ENCODE measurements around the gene SWAP70.
"Not testable (repeated sequence)": the region's sequence is repeated elsewhere in the genome, so short reads cannot be mapped to it uniquely, and the experiment has no call there.

Gene SWAP70

GRCh38 chr11:9726321-9727022 lies 62.6 kb downstream of the SWAP70 start:
- no peak for DNase-seq

DNA sequence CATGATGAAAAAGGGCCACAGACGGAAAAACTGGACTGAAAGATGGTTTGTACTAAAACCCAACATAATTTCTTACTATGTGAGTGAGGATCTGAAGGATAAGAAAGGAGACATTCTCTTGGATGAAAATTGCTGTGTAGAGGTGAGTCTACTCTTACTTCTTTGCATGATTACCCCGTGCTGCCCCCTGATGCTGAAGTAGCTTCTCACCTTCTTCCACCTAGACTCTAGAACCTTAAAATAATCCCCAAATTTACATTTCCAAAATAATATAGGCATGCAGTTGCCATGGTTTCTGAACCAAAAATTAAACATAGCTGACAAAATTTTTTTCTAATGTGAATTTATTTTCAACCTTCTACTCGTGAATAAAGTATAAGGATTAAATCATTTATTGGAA lies 64.2 kb downstream of the SWAP70 start:
- DNase-seq = no peak

GRCh38 chr11:9731256-9731655 lies 67.4 kb downstream of the SWAP70 start:
- DNase-seq = no peak

- DNase-seq = no peak
These were observed 68.6 kb downstream of the SWAP70 start for GRCh38 chr11:9732453-9732852.

DNA sequence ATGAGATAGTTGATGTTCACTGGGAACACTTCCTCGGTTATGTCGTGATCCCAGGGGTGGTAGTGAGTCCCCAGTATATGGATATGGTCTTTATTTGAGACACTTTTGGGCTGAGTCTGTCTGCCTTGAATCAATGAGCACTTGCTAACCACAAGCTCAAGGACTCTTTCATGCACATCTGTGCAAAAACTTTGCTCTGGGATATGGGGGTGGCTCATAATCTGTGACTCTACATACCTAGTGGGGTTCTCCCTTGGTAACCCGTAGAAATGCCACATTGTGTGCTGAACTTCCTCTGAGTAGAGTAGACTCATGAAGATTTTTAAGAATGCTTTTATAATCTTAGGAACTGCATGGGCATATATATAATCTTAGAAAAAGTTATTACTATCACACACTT lies 69.3 kb downstream of the SWAP70 start:
- no peak for DNase-seq

GRCh38 chr11:9735236-9735635 lies 71.4 kb downstream of the SWAP70 start:
- no peak for DNase-seq

DNA sequence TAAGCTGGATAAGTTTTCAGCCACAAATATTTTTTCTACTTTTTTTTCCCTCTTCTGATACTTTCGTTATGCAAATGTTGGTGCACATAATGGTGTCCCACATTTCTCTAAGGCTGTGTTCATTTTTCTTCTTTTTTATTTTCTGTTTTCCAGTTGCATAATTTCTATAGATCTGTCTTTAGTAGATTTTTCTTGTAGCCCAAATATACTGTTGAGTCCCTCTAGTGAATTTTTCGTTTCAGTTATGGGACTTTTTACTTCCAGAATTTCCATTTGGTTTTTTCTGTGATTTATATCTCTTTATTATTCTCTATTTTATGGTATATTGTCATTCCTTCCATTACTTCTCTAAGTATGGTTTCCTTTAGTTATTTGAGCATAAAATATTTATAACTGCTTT lies 72.0 kb downstream of the SWAP70 start:
- DNase-seq = no peak

DNA sequence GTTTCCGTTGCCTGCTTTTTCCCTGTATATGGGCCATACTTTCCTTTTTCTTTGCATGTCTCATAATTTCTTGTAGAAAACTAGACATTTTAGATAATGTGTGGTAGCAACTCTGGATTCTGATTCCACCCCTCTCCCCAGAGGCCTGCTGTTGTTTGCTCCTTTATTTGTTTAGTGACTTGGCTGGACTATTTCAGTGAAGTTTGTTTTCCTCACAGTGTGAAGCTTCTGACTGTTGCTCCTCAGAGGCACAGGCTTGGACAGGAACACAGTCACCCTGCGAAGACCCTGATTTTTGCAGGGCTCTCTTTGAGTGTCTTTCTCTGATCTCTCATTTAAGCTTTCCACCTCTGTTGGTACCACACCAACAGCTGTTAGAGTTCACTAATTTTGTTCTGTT lies 72.5 kb downstream of the SWAP70 start:
- DNase-seq = no peak

DNA sequence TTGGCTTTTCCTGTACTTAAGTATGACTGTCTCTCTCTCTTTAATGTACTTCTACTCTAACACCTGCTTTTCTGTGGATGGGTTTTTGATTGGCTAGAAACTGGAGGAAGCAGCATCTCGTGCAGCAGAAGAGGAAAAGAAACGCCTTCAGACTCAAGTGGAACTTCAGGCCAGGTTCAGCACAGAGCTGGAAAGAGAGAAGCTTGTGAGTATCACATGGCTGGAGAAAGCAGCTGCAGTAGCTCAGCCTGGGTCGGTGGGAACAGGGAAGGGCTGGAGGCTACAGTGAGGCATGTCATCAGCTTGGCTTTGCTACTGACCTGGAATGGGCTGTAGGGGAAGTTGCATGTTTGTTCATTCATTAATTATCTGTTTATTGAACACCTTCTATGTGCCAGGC lies 74.2 kb downstream of the SWAP70 start:
- no peak for DNase-seq

- DNase-seq = no peak
These were observed 74.8 kb downstream of the SWAP70 start for GRCh38 chr11:9738707-9739106.

DNA sequence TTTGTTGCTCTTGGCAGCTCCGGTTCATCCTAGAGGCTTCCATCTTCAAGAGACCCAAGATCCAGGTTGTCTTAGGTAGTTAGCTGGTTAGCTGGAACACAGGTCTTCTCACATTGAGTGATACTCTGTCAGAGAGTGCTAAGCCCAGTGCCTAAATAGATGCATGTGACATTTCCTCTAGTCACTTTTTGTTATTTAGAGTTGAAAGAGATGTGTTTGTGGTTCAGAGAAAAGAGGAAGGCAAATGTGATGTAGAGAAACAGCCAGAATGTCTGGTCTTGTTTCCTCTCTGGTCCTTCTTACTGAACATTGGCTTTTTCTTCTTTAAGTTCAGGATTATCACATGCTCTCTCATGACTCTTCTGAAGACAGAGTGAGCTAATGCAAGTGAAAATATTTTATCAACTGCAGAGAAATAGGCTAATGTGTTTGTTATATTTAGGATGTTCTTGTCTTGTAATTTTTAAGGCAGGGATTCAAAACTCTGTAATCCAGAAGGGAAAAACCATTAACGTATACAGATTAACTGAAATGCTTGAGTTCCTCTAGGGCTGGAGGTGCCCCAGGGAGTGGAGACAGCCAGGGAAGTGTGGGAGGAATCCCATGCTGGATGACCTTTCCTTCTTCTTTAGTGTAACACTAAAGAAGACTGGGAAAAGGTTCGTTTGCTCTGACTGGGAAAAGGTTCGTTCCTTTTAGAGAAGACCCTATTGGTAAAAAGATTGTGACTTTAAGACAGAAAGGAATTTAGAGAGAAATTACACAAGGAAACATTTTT lies 75.4 kb downstream of the SWAP70 start:
- DNase-seq = no peak

DNA sequence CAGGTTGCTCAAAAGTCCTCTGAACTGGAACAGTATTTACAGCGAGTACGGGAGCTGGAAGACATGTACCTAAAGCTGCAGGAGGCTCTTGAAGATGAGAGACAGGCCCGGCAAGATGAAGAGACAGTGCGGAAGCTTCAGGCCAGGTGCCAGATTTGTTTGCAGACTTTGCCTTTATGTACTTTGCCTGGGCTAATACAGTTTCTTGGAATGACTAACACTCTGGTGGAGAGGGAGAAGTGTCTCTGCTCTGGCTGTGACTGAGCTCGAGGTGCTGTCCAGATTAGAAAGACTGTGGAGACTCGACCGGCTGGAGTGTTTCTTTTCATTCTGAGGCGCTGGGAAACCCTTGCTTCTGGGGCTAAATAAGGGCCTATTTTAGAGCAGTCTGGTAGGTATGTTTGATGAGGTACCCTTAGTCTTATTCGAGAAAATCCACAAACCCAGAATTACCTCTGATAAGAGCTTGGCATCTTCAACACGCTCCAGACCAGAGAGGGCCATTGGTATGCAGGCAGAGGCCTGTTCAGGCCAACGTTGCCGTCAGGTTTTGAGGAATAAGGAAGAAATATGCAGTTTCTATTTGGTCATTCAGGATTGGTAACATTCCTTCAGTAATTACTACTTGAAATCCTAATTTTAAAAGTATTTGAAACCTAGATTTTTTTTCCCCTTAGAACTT lies 76.5 kb downstream of the SWAP70 start:
- no peak for DNase-seq

GRCh38 chr11:9741260-9741659 lies 77.4 kb downstream of the SWAP70 start:
- DNase-seq = no peak

GRCh38 chr11:9743512-9743911 lies 79.6 kb downstream of the SWAP70 start:
- DNase-seq = not testable (repeated sequence)

DNA sequence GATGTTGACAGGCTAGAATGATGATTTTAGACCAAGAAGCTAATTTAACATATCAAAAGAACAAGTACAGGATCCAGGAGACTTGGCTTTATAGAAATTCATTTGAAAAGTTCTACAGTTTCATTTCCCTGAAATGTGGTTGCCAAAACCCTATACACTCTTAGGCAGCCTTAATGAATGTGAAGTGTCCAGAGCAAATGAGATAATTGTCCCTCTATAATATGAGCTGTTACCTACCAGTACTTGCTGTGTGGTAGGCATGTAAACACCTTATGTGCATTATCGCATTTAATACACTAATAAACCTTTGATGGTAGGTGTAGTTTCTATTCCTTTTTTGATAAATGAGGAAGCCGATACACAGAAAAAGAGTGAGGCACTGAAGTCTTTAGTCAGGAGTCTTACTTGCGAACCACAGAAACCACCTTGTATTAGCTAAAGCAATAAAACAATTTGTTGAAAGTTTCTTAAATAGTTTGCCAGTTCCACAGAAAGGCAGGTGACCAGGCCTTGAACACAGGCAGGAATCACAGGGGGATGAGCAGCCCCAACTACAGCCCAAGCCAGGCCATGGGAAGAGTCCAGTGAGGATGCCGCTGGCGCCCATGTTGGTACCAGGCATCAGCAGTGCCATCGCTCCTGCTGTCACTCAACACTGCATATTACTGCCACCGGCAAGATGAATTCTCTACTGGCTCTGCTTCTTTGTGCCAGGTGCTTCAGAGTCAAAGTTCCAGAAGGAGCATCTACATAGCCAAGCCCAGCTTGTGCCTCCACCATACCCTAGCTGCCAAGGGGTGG lies 81.7 kb downstream of the SWAP70 start:
- no peak for DNase-seq

GRCh38 chr11:9747229-9747628 lies 83.4 kb downstream of the SWAP70 start:
- DNase-seq = no peak

- DNase-seq = no peak
These were observed 84.0 kb downstream of the SWAP70 start for GRCh38 chr11:9747828-9748227.

DNA sequence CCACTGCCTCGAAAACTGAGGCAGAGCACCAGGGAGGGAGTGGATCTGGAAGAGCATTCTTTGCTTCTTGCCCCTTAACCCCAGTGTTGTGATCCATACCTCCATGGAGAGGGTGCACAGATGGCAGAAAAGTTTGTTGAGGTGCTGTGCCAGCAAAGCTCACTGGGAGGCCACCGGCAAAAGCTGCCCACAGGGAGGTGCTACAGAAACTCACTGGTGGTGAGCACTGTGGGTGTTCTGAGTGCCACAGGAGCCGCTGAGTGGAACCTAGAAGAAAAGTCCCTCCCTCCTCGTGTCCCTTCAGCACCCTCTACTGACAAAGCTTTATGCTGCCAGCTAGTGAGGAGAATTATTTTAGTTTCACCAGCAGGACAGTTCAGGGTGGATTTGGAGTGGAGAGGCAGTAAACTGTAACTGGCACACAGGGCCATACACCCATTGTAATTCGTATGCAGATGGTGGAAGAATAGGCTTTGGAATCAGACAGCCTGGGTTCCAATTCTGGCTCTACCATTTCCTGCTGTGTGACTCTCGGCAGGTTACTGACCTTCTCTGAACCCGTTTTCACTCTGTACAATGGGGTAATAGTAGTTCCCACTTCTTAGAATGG lies 84.6 kb downstream of the SWAP70 start:
- peak; percentile 39 for DNase-seq

DNA sequence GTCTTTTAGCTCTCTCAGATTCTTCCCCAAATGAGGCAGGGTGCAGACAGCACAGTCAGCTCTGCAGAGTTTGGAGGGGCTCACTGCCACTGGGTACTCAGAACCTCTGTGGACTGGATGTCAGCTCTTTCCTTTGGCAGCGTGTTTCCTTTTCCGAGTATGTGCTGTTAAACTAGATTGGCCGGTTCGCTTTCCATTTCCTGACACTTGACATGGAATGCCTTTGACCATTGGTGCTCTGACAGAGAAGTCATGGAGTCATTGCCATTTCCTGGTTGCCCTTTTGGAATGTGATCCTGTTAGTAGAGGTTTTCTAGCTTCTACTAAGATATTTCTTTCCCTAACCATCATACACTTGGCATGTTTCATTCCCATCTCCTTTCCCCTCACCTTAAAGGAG lies 86.7 kb downstream of the SWAP70 start:
- no peak for DNase-seq

- DNase-seq = no peak
These were observed 88.2 kb downstream of the SWAP70 start for GRCh38 chr11:9752091-9752490.

DNA sequence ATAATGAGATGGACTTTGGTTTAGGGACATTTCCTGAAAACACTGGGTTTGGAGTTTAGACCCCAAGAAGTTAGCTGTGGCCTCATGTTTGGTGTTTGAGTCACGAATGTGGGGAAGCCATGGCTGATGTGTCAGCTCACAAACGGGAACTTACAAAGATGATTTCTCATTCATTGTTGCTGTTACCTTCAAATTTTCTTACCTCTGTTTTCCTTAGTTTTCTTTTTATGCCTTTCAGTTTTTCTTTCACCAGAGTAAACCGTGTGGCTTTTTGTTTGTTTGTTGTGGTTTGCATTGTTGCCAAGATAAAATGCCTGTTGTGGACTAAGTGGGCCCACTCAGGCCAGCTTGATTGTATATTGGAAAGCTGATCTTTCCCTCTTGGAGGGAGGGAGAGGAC lies 89.1 kb downstream of the SWAP70 start:
- DNase-seq = no peak

DNA sequence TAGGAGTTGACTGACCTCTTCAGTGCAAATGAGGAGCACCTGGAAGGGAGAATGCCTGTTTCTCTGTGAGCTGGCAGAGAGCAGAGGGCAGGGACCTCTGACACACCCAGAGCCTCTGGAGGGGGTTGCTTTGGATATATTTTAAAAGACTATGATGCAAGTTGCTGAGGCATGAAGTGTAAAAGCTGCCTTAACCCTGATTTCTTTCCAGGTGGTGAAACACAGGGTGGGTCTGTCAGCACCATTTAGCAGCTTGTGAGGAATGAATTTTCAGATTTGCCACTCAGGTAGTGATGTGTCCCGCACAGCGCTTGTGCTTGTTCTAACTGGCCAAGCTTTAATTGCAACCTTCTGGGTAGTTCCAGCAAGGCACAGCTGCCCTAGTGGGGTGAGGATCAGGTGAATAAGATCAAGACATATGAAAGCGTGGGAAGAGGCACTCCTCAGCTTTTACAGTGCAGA lies 90.2 kb downstream of the SWAP70 start:
- no peak for DNase-seq

Data from stimulated activated CD4-positive, alpha-beta T cell treated with anti-CD3 and anti-CD28 coated beads, Interleukin-12 subunit alpha, Interleukin-12 subunit beta, amount 100 ng/mL, for 4 hours (primary cell).